ENCODE data around the gene ZNF408. TPM values are rescaled to one million over a fixed set of nuclear protein-coding genes. Genes with fewer than 3 reads are reported as not detected.

ZNF408 gene
- total RNA-seq, 1 donor from 2014 or later: 9.3 TPM

- DNase-seq (no peak), ATAC-seq (peak; percentile 6)
- H3K36me3 ChIP-seq: no peaks in the 10 kb centered on the region
- no peaks in the 10 kb centered on the region for H3K9me3 ChIP-seq
- TF ChIP-seq CTCF (IDR thresholded peaks at IDR 0.05): no peak
- H3K4me1 ChIP-seq: no peaks in the 10 kb centered on the region
- H3K27me3 ChIP-seq: no peaks in the 10 kb centered on the region
- H3K4me3 ChIP-seq: no peak overlapping the region
- H3K27ac ChIP-seq: no peak overlapping the region
- intact Hi-C loops (cut with DNase I): no loop called here
Measured at GRCh38 chr11:46719543-46720218, 18.9 kb downstream of the ZNF408 start.

GRCh38 chr11:46721286-46721685 lies 20.5 kb downstream of the ZNF408 start:
- TF ChIP-seq CTCF (IDR thresholded peaks at IDR 0.05): no peak
- no peaks in the 10 kb centered on the region for H3K36me3 ChIP-seq

GRCh38 chr11:46722566-46723358 lies 21.9 kb downstream of the ZNF408 start:
- Histone ChIP-seq H3K27ac (no peak overlapping the region), H3K9me3 (no peaks in the 10 kb centered on the region), H3K27me3 (no peaks in the 10 kb centered on the region), H3K36me3 (no peaks in the 10 kb centered on the region), H3K4me1 (no peaks in the 10 kb centered on the region), H3K4me3 (no peak overlapping the region)
- ATAC-seq: no peak
- TF ChIP-seq CTCF (IDR thresholded peaks at IDR 0.05): no peak
- intact Hi-C loops (cut with DNase I): no loop called here
- no peak for DNase-seq

More at GRCh38 chr11:46721286-46721685, 20.5 kb downstream of the ZNF408 start:
- Histone ChIP-seq H3K4me1 (no peaks in the 10 kb centered on the region), H3K27me3 (no peaks in the 10 kb centered on the region), H3K4me3 (no peak overlapping the region), H3K9me3 (no peaks in the 10 kb centered on the region), H3K27ac (no peak overlapping the region)
- no peak for ATAC-seq
- intact Hi-C loops (cut with DNase I): no loop called here
- DNase-seq: no peak

- Histone ChIP-seq H3K27me3 (no peaks in the 10 kb centered on the region), H3K9me3 (no peaks in the 10 kb centered on the region), H3K27ac (no peak overlapping the region), H3K4me3 (no peak overlapping the region), H3K4me1 (no peaks in the 10 kb centered on the region), H3K36me3 (no peaks in the 10 kb centered on the region)
- TF ChIP-seq CTCF (IDR thresholded peaks at IDR 0.05): no peak
- no peak for ATAC-seq
- intact Hi-C loops (cut with DNase I): no loop called here
- DNase-seq: no peak
Measured at GRCh38 chr11:46723359-46723680, 22.5 kb downstream of the ZNF408 start.

GRCh38 chr11:46724088-46724487 lies 23.3 kb downstream of the ZNF408 start:
- H3K9me3 ChIP-seq: no peaks in the 10 kb centered on the region
- no peak overlapping the region for H3K27ac ChIP-seq
- H3K4me1 ChIP-seq: no peaks in the 10 kb centered on the region
- TF ChIP-seq CTCF (IDR thresholded peaks at IDR 0.05): no peak
- no peak overlapping the region for H3K4me3 ChIP-seq
- intact Hi-C loops (cut with DNase I): no loop called here
- ATAC-seq (no peak), DNase-seq (no peak)
- no peaks in the 10 kb centered on the region for H3K36me3 ChIP-seq
- no peaks in the 10 kb centered on the region for H3K27me3 ChIP-seq

Data from upper lobe of right lung (tissue), 1 donor.